ENCODE measurements around the gene TFPI. TPM values are rescaled to one million over a fixed set of nuclear protein-coding genes. Genes with fewer than 3 reads are reported as not detected.
A peak's percentile ranks its signal among the peaks of the same experiment; 100 is the strongest.

Gene TFPI
- total RNA-seq, 2 donors from 2014 or later, result 0.05 to 0.19 TPM

DNA sequence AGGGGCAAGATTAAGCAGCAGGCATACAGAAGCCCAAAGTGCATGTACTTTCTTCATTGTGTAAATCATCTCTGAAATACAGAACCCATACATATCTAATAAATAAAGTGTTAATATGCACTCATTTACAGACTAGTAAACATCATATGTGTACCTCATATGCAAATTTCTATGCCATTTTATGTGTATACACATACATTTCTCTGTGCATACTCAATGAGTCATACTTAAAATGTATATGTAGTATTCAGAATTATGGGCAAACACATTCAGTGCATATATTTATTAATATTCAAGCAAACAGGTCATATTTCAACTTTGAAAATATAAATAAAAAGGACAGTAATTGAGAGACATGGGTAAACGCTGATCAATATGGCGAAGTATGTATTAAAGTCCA, 50.5 kb downstream of the TFPI start:
- peaks cover 6% of the 10 kb centered on the region for H3K4me1 Mint-ChIP-seq (ENCODE audit: low read depth)
- no peaks in the 10 kb centered on the region for H3K9me3 Mint-ChIP-seq
- DNase-seq (no peak), ATAC-seq (replicated peaks in 1 of 2) (no peak)
- peaks cover 7% of the 10 kb centered on the region for H3K27me3 Mint-ChIP-seq (ENCODE audit: low read depth)
- H3K4me3 Mint-ChIP-seq, result no peak overlapping the region
- no peaks in the 10 kb centered on the region for H3K36me3 Mint-ChIP-seq (ENCODE audit: insufficient read depth in 2 of 2)
- no peak overlapping the region for H3K27ac Mint-ChIP-seq

DNA sequence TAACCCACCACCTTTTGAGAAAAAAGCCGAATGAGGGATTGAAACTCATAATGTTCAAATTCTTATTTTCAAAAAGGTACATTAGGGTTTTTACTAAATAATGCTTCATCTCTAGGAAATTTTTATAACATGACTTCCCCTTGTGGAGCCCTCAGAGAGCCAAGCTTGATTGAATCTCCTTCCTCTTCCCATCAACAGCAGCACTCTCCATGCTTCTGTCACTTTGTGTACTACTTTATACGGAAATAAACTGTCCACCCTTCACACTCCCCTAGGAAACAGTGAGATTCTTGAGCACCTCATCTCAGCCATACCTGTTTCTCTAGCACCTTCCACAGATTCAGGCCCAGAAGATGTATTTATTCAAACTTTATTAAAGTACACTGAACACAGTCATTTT, 51.8 kb downstream of the TFPI start:
- Mint-ChIP-seq H3K27ac (no peak overlapping the region), H3K4me1 (ENCODE audit: low read depth) (peaks cover 6% of the 10 kb centered on the region), H3K27me3 (ENCODE audit: low read depth) (peaks cover 7% of the 10 kb centered on the region), H3K36me3 (ENCODE audit: insufficient read depth in 2 of 2) (no peaks in the 10 kb centered on the region), H3K4me3 (no peak overlapping the region), H3K9me3 (no peaks in the 10 kb centered on the region)
- ATAC-seq (replicated peaks in 1 of 2) (no peak), DNase-seq (no peak)

DNA sequence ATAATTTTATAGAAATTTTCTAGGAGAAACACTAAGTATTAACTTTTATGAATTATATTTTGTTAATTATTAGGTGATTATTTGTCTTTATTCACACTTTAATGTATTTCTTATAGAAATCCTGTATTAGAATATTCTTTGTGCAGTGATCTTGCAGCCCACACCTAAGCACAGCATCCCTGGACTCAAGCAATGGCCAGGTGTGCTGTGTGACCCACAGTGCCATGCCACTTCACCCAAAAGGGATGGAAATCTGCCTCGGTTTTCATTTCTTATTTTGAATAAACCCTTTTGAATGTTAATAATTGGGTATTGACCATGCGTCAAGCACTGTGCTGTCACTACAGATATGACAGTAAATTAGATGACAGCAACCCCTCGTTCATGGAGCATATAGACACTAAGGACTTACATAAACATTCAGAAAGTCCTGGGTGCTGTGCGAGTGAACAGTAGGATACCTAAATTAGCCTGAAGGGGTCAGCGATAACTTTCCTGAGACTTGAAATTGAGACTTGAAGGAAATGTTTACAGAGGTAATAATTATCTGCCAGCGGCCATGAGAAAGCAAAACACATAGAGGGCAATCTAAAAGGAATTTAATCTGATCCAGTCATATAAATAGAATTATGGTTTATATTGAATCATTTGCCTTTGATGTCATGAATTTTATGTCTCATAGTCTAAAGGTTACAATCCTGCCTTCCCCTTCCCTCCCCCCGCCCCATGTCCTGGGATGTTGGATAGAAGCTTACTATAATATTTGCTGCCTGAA, 53.5 kb downstream of the TFPI start:
- Mint-ChIP-seq H3K4me1 (ENCODE audit: low read depth) (peaks cover 6% of the 10 kb centered on the region), H3K36me3 (ENCODE audit: insufficient read depth in 2 of 2) (no peaks in the 10 kb centered on the region), H3K27ac (no peak overlapping the region), H3K27me3 (ENCODE audit: low read depth) (peaks cover 7% of the 10 kb centered on the region), H3K9me3 (no peaks in the 10 kb centered on the region), H3K4me3 (no peak overlapping the region)
- ATAC-seq (replicated peaks in 1 of 2) (no peak), DNase-seq (no peak)

DNA sequence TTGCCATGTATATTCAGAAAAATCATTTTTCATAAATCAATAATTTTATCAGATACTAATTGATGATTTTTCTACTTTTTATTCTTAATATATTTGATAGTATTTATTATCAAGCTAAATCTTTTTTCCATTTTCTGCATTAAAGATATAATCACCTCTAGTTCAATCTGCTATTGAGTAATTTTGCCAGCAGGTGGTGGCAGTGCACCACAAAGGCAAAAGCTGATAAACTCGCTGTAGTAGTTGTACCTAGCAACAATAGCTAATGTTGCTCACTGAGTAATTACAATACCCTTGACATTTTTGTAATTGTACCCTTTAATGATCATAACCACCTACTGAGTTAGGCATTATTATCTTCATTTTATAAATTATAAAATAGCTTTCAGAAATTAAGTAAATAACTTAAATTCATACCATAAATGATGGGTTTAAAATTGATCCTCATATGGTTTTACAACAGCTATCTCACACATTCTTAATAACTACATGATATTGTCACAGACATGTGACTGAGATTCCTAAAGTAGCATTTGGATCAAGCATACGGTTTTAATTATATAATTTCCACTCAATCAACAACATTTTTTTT, 54.2 kb downstream of the TFPI start:
- H3K27ac Mint-ChIP-seq, result no peak overlapping the region
- DNase-seq (peak; percentile 49 to 52), ATAC-seq (replicated peaks in 1 of 2) (peak; percentile 53 to 68)
- no peaks in the 10 kb centered on the region for H3K36me3 Mint-ChIP-seq (ENCODE audit: insufficient read depth in 2 of 2)
- peaks cover 7% of the 10 kb centered on the region for H3K27me3 Mint-ChIP-seq (ENCODE audit: low read depth)
- no peak overlapping the region for H3K4me3 Mint-ChIP-seq
- H3K4me1 Mint-ChIP-seq (ENCODE audit: low read depth), result peaks cover 6% of the 10 kb centered on the region
- no peaks in the 10 kb centered on the region for H3K9me3 Mint-ChIP-seq

DNA sequence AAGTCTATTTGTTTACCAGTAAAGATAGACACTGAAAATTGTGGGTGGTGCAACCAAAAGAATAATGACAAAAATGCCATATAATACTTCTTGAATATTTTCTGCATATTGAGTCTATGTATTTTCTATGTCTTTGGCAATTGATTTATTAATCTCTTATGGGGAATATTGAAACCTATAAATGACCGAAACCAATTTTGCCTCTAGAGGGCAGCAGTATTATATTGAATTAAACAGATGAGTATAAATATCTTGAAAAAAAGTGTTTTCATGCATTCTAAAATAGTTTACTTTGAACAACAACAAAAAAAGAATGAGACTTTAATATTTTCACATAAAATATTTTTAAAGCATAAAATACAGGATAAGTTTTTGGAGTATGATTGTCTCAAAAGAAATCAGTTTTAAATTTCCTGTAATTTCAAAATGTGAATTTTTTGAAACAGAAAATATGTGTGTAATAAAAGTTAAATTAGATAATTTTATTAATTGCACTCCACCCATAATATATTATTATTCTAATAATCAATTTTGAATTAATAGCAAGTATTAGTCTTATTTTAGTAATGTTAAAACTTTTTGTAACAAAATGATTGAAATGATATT, 56.3 kb downstream of the TFPI start:
- no peak for DNase-seq
- ATAC-seq (replicated peaks in 1 of 2), result no peak
- Mint-ChIP-seq H3K9me3 (no peaks in the 10 kb centered on the region), H3K36me3 (ENCODE audit: insufficient read depth in 2 of 2) (no peaks in the 10 kb centered on the region), H3K27me3 (ENCODE audit: low read depth) (peaks cover 7% of the 10 kb centered on the region), H3K27ac (no peak overlapping the region), H3K4me1 (ENCODE audit: low read depth) (no peaks in the 10 kb centered on the region), H3K4me3 (no peak overlapping the region)

DNA sequence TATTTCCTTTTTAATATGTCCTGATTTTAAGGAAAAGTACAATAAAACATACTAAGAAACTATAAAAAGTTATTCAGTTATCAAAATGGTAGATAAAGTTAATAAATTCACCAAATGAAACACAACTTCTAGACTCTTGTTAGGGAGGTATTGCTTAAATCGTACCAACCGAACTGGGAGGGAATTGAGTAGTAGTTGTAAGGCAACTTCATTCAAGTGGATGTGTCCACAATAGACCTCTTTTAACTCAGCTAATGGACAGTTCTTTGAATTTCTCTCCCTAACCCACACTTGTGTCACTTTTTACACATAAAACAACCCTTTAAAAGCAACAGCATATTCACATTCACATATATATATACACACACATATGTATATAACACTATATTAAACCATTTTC, 57.1 kb downstream of the TFPI start:
- no peaks in the 10 kb centered on the region for H3K27me3 Mint-ChIP-seq (ENCODE audit: low read depth)
- no peak for DNase-seq
- no peaks in the 10 kb centered on the region for H3K36me3 Mint-ChIP-seq (ENCODE audit: insufficient read depth in 2 of 2)
- no peaks in the 10 kb centered on the region for H3K4me1 Mint-ChIP-seq (ENCODE audit: low read depth)
- H3K9me3 Mint-ChIP-seq, result no peaks in the 10 kb centered on the region
- no peak for ATAC-seq (replicated peaks in 1 of 2)
- no peak overlapping the region for H3K27ac Mint-ChIP-seq
- H3K4me3 Mint-ChIP-seq, result no peak overlapping the region

DNA sequence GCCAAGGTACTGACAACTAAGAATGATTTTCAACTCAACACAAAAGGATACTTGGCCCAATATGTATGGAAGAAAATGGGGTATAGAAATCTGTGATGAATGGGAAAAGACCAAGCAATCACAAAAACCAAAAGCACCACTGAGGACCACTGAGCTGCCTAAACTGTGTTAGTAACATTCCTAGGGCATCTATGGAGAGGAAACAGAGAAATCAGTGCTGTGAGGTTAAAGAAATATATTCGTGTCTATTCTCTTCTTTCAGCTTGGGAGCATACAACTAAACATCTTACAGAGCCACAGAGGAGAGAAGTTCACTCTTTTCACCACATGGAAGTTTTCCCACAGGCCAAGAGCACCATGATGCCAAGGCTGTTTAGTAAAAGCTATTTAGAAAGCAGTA, 58.9 kb downstream of the TFPI start:
- Mint-ChIP-seq H3K4me3 (no peak overlapping the region), H3K4me1 (ENCODE audit: low read depth) (no peaks in the 10 kb centered on the region), H3K36me3 (ENCODE audit: insufficient read depth in 2 of 2) (no peaks in the 10 kb centered on the region), H3K9me3 (no peaks in the 10 kb centered on the region), H3K27me3 (ENCODE audit: low read depth) (no peaks in the 10 kb centered on the region), H3K27ac (no peak overlapping the region)
- no peak for ATAC-seq (replicated peaks in 1 of 2)
- no peak for DNase-seq

DNA sequence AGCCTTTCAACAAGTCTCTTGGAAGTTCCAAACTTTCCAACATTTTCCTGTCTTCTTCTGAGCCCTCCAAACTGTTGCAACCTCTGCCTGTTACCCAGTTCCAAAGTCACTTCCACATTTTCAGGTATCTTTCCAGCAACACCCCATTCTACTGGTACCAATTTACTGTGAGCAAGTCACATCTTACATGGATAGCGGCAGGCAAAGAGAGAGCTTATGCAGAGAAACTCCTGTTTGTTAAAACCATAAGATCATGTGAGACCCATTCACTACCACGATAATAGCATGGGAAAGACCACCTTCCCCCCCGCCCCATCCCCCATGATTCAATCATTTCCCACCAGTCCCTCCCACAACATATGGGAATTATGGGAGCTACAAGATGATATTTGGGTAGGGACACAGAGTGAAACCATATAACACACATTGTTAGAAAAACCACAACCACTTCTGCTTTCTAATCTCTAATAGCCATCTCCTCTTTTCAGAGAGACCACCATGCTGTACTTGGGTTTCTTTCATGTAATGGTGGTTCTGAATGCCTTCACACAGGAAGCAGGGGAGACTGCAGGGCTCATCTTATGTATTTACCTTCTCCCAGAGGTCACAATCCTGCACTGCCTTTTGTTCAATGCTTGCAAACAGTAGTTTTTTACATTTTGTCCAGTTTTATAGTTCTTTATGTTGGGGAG, 60.2 kb downstream of the TFPI start:
- ATAC-seq (replicated peaks in 1 of 2) (no peak), DNase-seq (no peak)
- no peaks in the 10 kb centered on the region for H3K27me3 Mint-ChIP-seq (ENCODE audit: low read depth)
- H3K4me1 Mint-ChIP-seq (ENCODE audit: low read depth), result no peaks in the 10 kb centered on the region
- no peaks in the 10 kb centered on the region for H3K36me3 Mint-ChIP-seq (ENCODE audit: insufficient read depth in 2 of 2)
- no peak overlapping the region for H3K4me3 Mint-ChIP-seq
- H3K9me3 Mint-ChIP-seq, result no peaks in the 10 kb centered on the region
- no peak overlapping the region for H3K27ac Mint-ChIP-seq

DNA sequence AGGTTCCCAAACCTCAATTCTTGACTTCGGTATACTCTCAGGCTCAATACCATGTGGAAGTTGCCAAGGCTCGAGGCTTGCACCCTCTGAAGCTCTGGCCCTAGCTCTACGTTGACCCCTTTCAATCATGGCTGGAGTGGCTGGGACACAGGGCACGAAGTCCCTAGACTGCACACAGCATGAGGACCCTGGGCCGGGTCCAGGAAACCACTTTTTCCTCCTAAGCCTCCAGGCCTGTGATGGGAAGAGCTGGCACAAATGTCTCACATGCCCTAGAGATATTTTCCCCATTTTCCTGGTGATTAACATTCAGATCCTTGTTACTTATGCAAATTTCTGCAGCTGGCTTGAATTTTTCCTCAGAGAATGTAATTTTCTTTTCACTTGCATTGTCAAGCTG, 61.1 kb downstream of the TFPI start:
- no peaks in the 10 kb centered on the region for H3K9me3 Mint-ChIP-seq
- no peaks in the 10 kb centered on the region for H3K27me3 Mint-ChIP-seq (ENCODE audit: low read depth)
- H3K36me3 Mint-ChIP-seq (ENCODE audit: insufficient read depth in 2 of 2), result no peaks in the 10 kb centered on the region
- ATAC-seq (replicated peaks in 1 of 2) (no peak), DNase-seq (no peak)
- no peak overlapping the region for H3K4me3 Mint-ChIP-seq
- H3K4me1 Mint-ChIP-seq (ENCODE audit: low read depth), result no peaks in the 10 kb centered on the region
- H3K27ac Mint-ChIP-seq, result no peak overlapping the region

DNA sequence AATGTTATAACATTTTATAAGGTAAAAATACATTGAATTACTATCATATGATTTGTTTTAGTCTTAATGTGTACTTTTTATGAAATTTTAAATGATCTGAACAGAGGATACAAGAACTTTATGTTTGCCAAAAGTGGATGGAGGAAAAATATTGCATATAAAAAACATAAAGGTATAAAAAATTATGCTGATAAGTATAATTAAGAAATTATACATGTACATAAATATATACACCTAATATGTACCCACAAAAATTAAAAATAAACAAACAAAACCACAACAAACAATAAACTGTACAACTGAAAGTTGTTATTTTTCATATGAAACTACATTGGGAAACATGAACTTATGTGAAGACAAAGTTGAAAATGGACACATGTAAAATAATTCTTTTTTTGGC, 68.0 kb downstream of the TFPI start:
- ATAC-seq (replicated peaks in 1 of 2) (no peak), DNase-seq (no peak)
- Mint-ChIP-seq H3K4me3 (no peak overlapping the region), H3K4me1 (ENCODE audit: low read depth) (no peaks in the 10 kb centered on the region), H3K36me3 (ENCODE audit: insufficient read depth in 2 of 2) (no peaks in the 10 kb centered on the region), H3K27me3 (ENCODE audit: low read depth) (no peaks in the 10 kb centered on the region), H3K9me3 (no peaks in the 10 kb centered on the region), H3K27ac (no peak overlapping the region)

DNA sequence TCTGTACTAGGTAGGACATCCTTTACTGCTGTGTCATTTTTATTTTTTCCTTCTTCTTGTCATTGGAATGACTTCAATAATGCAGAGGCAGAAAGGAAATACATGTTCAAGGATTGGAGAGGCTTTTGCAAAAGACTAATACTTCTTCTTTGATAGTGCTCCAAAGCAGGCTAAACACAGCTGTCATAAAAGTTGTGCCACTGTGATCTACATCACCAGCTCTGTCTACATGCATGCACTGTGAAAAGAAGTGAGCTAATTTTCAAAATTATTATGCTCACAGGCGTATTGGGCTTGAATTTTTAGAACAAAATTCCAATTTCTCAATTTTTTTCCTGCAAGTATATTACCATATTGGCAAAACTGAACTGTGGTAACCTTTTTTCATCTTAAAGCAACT, 68.7 kb downstream of the TFPI start:
- Mint-ChIP-seq H3K9me3 (no peaks in the 10 kb centered on the region), H3K4me3 (no peak overlapping the region), H3K27ac (no peak overlapping the region), H3K27me3 (ENCODE audit: low read depth) (no peaks in the 10 kb centered on the region), H3K4me1 (ENCODE audit: low read depth) (no peaks in the 10 kb centered on the region), H3K36me3 (ENCODE audit: insufficient read depth in 2 of 2) (no peaks in the 10 kb centered on the region)
- ATAC-seq (replicated peaks in 1 of 2) (no peak), DNase-seq (no peak)

DNA sequence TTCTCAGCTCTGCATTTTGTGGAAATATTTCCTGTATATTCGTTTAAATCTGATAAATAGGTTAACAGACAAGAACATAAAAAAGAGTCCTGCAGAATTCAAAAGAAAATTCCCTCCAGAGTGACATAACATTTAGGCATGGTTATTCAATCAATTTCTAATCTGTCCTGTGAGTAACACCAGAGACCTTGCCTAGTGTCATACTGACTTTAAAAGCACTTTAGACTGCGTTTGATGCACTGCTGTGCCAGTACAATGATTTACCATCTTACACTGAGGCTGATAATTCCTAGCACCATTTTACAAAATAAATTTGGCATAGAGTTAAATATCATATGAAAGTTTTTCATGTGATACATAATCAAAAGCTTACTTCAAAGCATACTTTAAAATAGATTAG, 70.7 kb downstream of the TFPI start:
- H3K4me3 Mint-ChIP-seq, result no peak overlapping the region
- no peak overlapping the region for H3K27ac Mint-ChIP-seq
- no peaks in the 10 kb centered on the region for H3K27me3 Mint-ChIP-seq (ENCODE audit: low read depth)

DNA sequence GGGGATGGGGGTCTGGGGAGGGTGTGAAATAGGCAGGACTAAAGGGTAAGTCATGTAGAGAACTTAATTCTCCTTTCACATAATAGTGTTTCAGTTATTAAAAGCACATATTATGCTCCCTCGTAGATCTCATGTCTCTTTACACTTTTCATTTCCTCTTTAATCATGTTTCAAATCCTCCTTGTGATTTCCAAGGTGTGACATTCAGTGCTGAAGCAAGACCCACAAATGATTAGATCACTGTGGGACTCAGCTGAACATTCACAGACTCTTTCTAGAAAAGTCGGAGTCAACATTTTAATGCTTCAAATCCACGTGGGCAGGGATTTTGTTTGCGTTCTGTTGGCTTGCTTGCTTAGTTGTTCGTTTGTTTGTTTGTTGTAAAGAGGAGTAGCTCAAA, 71.4 kb downstream of the TFPI start:
- Mint-ChIP-seq H3K9me3 (no peaks in the 10 kb centered on the region), H3K4me3 (no peak overlapping the region), H3K4me1 (ENCODE audit: low read depth) (no peaks in the 10 kb centered on the region), H3K36me3 (ENCODE audit: insufficient read depth in 2 of 2) (no peaks in the 10 kb centered on the region), H3K27ac (no peak overlapping the region), H3K27me3 (ENCODE audit: low read depth) (no peaks in the 10 kb centered on the region)
- ATAC-seq (replicated peaks in 1 of 2) (no peak), DNase-seq (no peak)

More for the DNA sequence above, 70.7 kb downstream of the TFPI start:
- Mint-ChIP-seq H3K4me1 (ENCODE audit: low read depth) (no peaks in the 10 kb centered on the region), H3K36me3 (ENCODE audit: insufficient read depth in 2 of 2) (no peaks in the 10 kb centered on the region), H3K9me3 (no peaks in the 10 kb centered on the region)
- ATAC-seq (replicated peaks in 1 of 2) (no peak), DNase-seq (no peak)

Measured in activated T-cell treated with anti-CD3 and anti-CD28 coated beads, Interleukin-2, amount 50 U/mL, for 72 hours (primary cell).